ENCODE measurements around the gene OPA1. TPM values are rescaled to one million over a fixed set of nuclear protein-coding genes. Genes with fewer than 3 reads are reported as not detected.

Gene OPA1
- total RNA-seq, 4 donors from 2014 or later = 45.3 to 78.8 (median 48.7) TPM

- H3K36me3 ChIP-seq = no peaks in the 10 kb centered on the region
- H3K4me1 ChIP-seq = no peaks in the 10 kb centered on the region
- no peaks in the 10 kb centered on the region for H3K27me3 ChIP-seq
- peak; percentile 66 to 75 for DNase-seq
- intact Hi-C loops (cut with DNase I) = loop anchor here (5.0 to 10.0 kb wide), 2 partner anchors 378 to 760 kb away; no protein-coding TSS in a partner anchor
- WGBS, 2 donors = 7 to 8% methylated on average over 10 of the region's 10 CpGs
- TF ChIP-seq CTCF (IDR thresholded peaks at IDR 0.05) (peak; percentile 51 to 90 (median 78)), POLR2A (IDR thresholded peaks at IDR 0.05) (no peak)
- H3K27ac ChIP-seq = no peak overlapping the region
- no peak overlapping the region for H3K4me3 ChIP-seq (replicated peaks in 1 of 3)
- H3K9me3 ChIP-seq = no peaks in the 10 kb centered on the region
Measured at GRCh38 chr3:193572426-193572908, 20.5 kb upstream of the OPA1 start.

- Histone ChIP-seq H3K4me1 (no peaks in the 10 kb centered on the region), H3K36me3 (no peaks in the 10 kb centered on the region), H3K27ac (no peak overlapping the region), H3K27me3 (no peaks in the 10 kb centered on the region), H3K4me3 (replicated peaks in 1 of 3) (no peak overlapping the region), H3K9me3 (no peaks in the 10 kb centered on the region)
- 60 to 73% methylated on average over 4 of the region's 4 CpGs for WGBS, 2 donors
- intact Hi-C loops (cut with DNase I) = loop anchor here (5.0 to 10.0 kb wide), 2 partner anchors 379 to 761 kb away; no protein-coding TSS in a partner anchor
- no peak for DNase-seq
- no peak for TF ChIP-seq CTCF (IDR thresholded peaks at IDR 0.05)
- no peak for TF ChIP-seq POLR2A (IDR thresholded peaks at IDR 0.05)
Measured at GRCh38 chr3:193573403-193574191, 19.4 kb upstream of the OPA1 start.

GRCh38 chr3:193574488-193575070 is 18.4 kb upstream of the OPA1 start:
- Histone ChIP-seq H3K36me3 (no peaks in the 10 kb centered on the region), H3K27ac (no peak overlapping the region), H3K4me3 (replicated peaks in 1 of 3) (no peak overlapping the region), H3K9me3 (no peaks in the 10 kb centered on the region), H3K27me3 (no peaks in the 10 kb centered on the region), H3K4me1 (no peaks in the 10 kb centered on the region)
- TF ChIP-seq CTCF (IDR thresholded peaks at IDR 0.05) (no peak), POLR2A (IDR thresholded peaks at IDR 0.05) (no peak)
- 58 to 61% methylated on average over 2 of the region's 2 CpGs for WGBS, 2 donors
- intact Hi-C loops (cut with DNase I) = loop anchor here (5.0 to 10.0 kb wide), 2 partner anchors 380 to 762 kb away; no protein-coding TSS in a partner anchor
- DNase-seq = no peak

- DNase-seq = no peak
- Histone ChIP-seq H3K27ac (no peak overlapping the region), H3K36me3 (no peaks in the 10 kb centered on the region), H3K4me3 (replicated peaks in 1 of 3) (no peak overlapping the region), H3K27me3 (no peaks in the 10 kb centered on the region), H3K9me3 (no peaks in the 10 kb centered on the region), H3K4me1 (no peaks in the 10 kb centered on the region)
- intact Hi-C loops (cut with DNase I) = no loop called here
- WGBS, 2 donors = 86 to 91% methylated on average over 9 of the region's 9 CpGs
- TF ChIP-seq POLR2A (IDR thresholded peaks at IDR 0.05) (no peak), CTCF (IDR thresholded peaks at IDR 0.05) (no peak)
Measured at GRCh38 chr3:193585530-193585929, 7.5 kb upstream of the OPA1 start.

- Histone ChIP-seq H3K4me1 (no peaks in the 10 kb centered on the region), H3K9me3 (no peaks in the 10 kb centered on the region)
Measured at GRCh38 chr3:193586526-193586925, 6.5 kb upstream of the OPA1 start.

More at GRCh38 chr3:193586526-193586925, 6.5 kb upstream of the OPA1 start:
- Histone ChIP-seq H3K27me3 (no peaks in the 10 kb centered on the region), H3K27ac (no peak overlapping the region), H3K36me3 (no peaks in the 10 kb centered on the region), H3K4me3 (replicated peaks in 1 of 3) (no peak overlapping the region)
- no peak for TF ChIP-seq CTCF (IDR thresholded peaks at IDR 0.05)
- TF ChIP-seq POLR2A (IDR thresholded peaks at IDR 0.05) = no peak
- intact Hi-C loops (cut with DNase I) = no loop called here
- no peak for DNase-seq

All from thyroid gland (tissue), 4 donors.